Fibroblast of the aortic adventitia (primary cell): ENCODE results near the gene MYCBP. TPM values are rescaled to one million over a fixed set of nuclear protein-coding genes. Genes with fewer than 3 reads are reported as not detected.

Experiments
- DNase-seq: peaks from one replicate; pipeline ENCODE4 v3.0.0-alpha.2; 2010; ENCODE audit warnings: low read depth
- H3K4me3 ChIP-seq: 2 replicates; pipeline ENCODE4 v1.5.1; 2011; ENCODE audit warnings: low read depth, mild to moderate bottlenecking, control low read depth, low read length, moderate library complexity
- CTCF ChIP-seq: IDR thresholded peaks from 2 replicates; pipeline ENCODE4 v1.5.1; 2011; ENCODE audit warnings: mild to moderate bottlenecking, low read length, control low read depth, inconsistent platforms; ENCODE audit not compliant: insufficient read depth
- total RNA-seq: library from RNA; depleted of rRNA; stranded (reverse); fragments of >200 nt; gene quantifications from 2 replicates; pipeline ENCODE4 v1.2.3, GENCODE V29; 2012; ENCODE audit warnings: low replicate concordance

MYCBP gene
- total RNA-seq, 1 donor, result 8.9 TPM

DNA sequence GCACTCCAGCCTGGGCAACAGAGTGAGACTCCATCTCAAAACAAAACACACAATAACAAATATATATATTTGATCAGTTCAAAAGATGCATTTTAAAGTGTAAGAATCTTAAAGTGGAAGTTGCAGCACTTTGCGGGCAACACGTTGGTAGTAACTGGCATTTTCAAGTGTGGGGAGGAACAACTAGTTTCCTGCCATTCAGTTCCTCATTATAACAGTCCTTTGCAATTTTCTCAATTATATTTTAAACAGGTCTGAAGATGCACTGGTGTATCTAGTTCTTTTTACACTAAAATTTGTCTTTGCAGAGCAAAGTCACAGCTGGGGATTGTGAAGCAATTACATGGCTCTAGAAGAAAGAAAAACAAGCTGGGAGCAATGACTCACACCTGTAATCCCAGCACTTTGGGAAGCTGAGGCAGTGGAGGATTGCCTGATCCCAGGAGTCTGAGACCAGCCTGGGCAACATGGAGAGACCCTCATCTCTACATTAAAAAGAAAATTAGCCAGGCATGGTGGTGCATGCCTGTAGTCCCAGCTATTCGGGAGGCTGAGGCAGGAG is 38.8 kb downstream of the MYCBP start:
- TF ChIP-seq CTCF, result no peak
- H3K4me3 ChIP-seq, result no peak overlapping the region
- DNase-seq, result no peak

GRCh38 chr1:38833146-38833545 is 40.0 kb downstream of the MYCBP start:
- no peak for TF ChIP-seq CTCF
- DNase-seq, result no peak
- H3K4me3 ChIP-seq, result no peak overlapping the region

- TF ChIP-seq CTCF, result no peak
- DNase-seq, result no peak
- no peak overlapping the region for H3K4me3 ChIP-seq
These were observed 40.8 kb downstream of the MYCBP start for GRCh38 chr1:38832370-38832734.

- no peak overlapping the region for H3K4me3 ChIP-seq
- no peak for DNase-seq
- TF ChIP-seq CTCF, result no peak
These were observed 41.3 kb downstream of the MYCBP start for GRCh38 chr1:38831731-38832369.

- TF ChIP-seq CTCF, result no peak
These were observed 43.8 kb downstream of the MYCBP start for GRCh38 chr1:38829368-38829767.

GRCh38 chr1:38827318-38827717 is 45.8 kb downstream of the MYCBP start:
- no peak overlapping the region for H3K4me3 ChIP-seq
- DNase-seq, result no peak
- no peak for TF ChIP-seq CTCF

More at GRCh38 chr1:38829368-38829767, 43.8 kb downstream of the MYCBP start:
- H3K4me3 ChIP-seq, result no peak overlapping the region
- no peak for DNase-seq

GRCh38 chr1:38826886-38827285 is 46.3 kb downstream of the MYCBP start:
- H3K4me3 ChIP-seq, result no peak overlapping the region
- TF ChIP-seq CTCF, result no peak
- no peak for DNase-seq
